GM10266 (cell line): Measurements from ENCODE around the gene CNST.
"Not testable (repeated sequence)": the region's sequence is repeated elsewhere in the genome, so short reads cannot be mapped to it uniquely, and the experiment has no call there.

Experiments
- DNase-seq: peaks from one replicate; pipeline ENCODE4 v3.0.0; 2012; ENCODE audit errors: extremely low spot score
- TF ChIP-seq, protein P1 (sequence below): IDR thresholded peaks from 2 replicates; pipeline ENCODE4 v1.5.1; 2012; ENCODE audit warnings: mild to moderate bottlenecking, low read depth; ENCODE audit not compliant: control insufficient read depth, insufficient read depth; ENCODE audit errors: missing control alignments

Gene CNST

DNA sequence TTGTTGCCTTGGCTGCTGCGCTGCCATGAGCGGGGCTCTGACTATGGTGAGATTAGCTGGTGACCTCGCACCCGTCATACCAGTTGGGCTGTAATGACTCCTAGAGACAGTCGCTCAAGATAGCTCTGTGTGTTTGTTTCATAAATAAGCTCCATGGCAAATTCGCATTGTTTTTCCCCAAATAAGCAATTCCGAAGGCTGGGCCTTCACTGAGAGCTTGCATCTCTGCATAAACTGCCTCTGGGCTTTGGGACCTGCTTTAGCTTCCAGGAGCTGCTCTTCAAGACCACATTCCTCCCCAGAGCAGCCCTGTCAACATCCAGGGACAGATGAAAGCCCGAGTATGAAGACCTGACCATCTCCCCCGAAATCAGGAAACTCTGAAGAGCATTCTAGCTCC, 117.3 kb downstream of the CNST start:
- no peak for DNase-seq
- TF ChIP-seq, protein P1, sequence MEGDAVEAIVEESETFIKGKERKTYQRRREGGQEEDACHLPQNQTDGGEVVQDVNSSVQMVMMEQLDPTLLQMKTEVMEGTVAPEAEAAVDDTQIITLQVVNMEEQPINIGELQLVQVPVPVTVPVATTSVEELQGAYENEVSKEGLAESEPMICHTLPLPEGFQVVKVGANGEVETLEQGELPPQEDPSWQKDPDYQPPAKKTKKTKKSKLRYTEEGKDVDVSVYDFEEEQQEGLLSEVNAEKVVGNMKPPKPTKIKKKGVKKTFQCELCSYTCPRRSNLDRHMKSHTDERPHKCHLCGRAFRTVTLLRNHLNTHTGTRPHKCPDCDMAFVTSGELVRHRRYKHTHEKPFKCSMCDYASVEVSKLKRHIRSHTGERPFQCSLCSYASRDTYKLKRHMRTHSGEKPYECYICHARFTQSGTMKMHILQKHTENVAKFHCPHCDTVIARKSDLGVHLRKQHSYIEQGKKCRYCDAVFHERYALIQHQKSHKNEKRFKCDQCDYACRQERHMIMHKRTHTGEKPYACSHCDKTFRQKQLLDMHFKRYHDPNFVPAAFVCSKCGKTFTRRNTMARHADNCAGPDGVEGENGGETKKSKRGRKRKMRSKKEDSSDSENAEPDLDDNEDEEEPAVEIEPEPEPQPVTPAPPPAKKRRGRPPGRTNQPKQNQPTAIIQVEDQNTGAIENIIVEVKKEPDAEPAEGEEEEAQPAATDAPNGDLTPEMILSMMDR = no peak

DNA sequence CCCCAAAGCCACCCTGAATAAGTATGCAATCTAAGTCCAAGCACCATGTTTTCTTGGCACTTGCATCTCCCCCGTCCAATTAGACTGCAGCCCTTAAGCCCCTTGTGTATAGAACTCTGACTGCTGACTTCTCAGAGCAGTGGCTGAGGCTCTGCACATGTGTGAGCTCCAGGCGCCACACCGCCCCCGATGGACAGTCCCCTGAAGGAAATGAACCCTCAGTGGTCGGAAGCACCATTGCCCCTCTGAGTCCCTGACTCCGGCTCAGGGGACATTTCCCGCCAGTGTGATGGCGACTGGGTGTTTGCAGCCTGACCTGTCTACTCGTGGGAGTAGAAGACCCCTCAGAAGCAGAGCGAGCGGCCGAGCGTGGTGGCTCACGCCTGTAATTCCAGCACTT, 120.7 kb downstream of the CNST start:
- TF ChIP-seq, protein P1 = no peak
- no peak for DNase-seq

DNA sequence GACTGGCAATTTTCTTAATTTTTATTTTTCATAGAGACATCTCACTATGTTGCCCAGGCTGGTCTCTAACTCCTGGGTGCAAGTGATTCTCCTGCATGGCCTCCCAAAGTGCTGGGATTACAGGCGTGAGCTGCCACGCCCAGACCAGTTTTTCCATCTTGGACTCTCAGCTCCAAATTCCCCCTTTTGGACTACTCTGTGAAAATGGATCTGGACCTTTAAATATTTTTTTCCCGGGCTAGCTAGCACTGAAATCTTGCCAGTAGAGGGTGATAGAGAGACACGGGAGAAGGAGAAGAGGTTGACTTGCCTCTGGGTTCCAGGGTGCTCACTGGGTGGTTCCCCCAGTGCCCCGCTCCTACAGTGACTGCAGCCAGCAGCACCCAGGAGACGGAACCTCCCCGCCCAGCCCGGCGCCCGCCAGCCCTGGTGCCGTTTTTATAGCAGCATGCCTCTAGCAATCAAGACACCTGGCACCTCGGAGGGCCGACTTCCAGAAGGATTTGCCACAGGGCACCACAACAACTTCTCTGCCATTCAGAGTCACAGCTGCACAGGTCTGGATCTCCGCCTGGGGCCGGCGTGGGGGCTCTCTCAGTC, 123.3 kb downstream of the CNST start:
- TF ChIP-seq, protein P1 = peak; percentile 76

DNA sequence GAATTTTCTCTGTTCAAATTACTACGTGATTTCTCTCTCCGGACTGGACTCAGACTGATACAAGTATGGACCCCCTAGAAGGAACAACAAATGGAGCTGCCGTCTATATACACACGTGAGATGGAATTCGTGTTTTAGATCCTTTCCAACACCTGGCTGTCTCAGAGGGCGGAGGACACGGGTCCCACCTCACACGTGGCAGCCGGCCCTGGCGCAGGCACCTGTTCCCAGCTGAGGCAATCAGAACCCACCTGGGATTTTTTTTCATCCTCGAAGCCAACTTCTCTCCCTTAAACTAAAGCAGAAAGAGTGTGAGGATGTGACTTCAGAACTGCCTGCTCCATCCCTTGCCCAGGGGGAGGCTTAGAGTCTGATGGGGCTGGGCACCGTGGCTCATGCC, 123.8 kb downstream of the CNST start:
- DNase-seq = no peak
- TF ChIP-seq, protein P1 = no peak

More for the DNA sequence above, 123.3 kb downstream of the CNST start:
- DNase-seq = peak; percentile 86

DNA sequence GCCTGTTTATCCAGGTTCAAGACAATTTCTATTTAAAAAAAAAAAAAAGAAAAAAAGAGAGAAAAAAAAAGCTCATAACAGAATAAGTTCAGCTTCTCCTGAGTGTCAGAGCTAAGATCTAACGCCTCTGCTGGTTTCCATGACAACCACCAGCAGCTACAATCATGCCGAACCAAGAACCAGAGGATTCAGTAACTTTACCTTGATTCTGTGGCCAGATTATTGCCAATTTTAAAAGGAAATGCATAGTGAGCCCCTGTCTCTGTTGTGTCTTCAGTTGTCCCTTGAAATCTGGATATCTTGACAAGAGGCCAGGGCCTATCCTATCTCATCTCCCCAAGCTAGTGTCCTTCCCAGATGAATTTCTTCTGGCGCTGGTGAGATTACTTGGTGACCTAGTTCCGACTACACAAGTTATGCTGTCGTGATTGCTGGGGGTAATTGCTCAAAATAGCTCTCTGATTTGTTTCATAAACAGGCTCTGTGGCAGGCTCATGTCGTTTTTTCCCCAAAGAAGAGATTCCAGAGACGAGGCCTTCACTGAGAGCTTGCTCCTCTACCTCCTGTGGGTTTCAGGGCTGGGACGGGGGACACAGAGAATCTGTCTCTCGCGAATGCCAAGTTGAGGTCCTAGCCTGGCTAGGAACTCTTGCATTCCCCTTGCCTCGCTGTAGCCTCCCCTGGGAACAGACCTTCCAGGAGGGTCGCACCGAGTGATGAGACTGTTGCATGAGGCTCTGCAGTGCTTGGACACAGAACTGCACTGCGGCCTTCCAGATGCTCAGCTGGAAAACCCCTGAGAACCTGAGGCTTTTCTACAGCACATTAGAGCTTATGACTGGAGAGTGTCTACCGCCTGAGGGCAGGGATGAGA, 125.6 kb downstream of the CNST start:
- no peak for DNase-seq
- TF ChIP-seq, protein P1 = no peak

DNA sequence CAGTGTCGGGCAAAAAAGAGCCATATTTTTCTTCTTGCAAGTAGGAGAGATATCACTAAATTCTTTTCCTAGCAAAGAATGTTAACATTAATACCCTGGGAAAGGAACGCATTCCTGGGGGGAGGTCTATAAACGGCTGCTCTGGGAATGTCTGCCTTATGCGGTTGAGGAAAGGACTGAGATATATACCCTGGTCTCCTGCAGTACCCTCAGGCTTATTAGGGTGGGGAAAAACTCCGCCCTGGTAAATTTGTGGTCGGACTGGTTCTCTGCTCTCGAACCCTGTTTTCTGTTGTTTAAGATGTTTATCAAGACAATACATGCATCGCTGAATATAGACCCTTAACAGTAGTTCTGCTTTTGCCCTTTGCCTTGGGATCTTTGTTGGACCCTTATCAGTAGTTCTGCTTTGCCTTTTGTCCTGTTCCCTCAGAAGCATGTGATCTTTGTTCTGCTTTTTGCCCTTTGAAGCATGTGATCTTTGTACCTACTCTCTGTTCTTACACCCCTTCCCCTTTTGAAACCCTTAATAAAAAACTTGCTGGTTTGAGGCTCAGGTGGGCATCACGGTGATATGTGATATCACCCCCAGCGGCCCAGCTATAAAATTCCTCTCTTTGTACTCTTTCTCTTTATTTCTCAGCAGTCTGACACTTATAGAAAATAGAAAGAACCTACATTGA, 128.1 kb downstream of the CNST start:
- not testable (repeated sequence) for DNase-seq

DNA sequence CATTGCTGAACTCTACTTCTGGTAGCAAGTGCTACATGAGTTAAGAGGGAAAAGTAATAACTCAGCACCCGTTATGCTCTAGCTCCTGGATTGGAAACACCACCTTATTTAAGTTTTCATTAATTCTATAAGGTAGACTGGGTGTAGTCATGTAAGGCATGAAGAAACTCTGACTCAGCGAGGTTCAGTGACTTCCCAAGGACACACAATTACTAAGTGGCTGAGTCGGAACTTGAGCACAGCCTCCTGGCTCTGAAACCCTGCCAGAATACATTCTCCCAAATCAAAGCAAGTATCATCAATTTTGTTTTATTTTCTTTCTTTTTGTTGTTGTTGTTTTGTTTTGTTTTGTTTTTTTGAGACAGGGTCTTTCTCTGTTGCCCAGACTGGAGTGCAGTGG, 128.9 kb downstream of the CNST start:
- TF ChIP-seq, protein P1 = no peak
- DNase-seq = no peak
